ENCODE data around the gene SLX9.

Gene SLX9

GRCh38 chr21:44994047-44994694 is 54.3 kb downstream of the SLX9 start:
- no peak for DNase-seq

DNA sequence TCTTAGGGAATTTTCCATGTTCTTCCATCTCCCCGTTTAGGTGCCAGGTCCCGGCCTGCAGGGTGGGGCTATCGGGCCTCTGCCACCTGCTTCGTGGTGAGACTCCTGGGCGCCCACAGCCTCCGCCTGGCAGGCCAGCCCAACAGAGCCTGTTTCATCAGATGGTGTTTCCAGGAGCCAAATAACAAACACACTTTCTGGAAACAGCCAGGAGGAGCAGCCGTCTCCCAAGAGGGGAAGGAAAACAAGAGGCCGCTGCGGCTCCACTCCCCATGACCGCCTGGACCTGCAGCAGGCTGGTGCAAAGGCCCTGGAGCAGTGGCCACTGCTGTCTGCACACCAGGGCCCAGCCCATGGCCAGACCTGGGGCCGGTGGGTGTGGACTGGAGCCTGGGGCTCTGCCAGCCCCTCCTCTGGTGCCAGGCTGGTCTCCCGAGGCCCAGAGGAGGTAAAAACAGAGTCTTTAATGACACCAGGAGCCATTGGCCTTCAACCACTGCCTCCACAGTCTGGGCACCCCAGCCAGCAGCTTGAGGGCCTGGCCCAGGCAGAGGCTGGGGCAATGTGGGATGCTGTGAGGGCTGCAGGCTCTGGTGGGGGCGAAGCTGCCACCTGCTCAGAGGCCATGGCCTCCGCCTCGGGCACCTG is 55.0 kb downstream of the SLX9 start:
- no peak for DNase-seq

GRCh38 chr21:44995343-44995941 is 55.6 kb downstream of the SLX9 start:
- no peak for DNase-seq

- no peak for DNase-seq
These were observed 56.3 kb downstream of the SLX9 start for GRCh38 chr21:44996096-44996495.

DNA sequence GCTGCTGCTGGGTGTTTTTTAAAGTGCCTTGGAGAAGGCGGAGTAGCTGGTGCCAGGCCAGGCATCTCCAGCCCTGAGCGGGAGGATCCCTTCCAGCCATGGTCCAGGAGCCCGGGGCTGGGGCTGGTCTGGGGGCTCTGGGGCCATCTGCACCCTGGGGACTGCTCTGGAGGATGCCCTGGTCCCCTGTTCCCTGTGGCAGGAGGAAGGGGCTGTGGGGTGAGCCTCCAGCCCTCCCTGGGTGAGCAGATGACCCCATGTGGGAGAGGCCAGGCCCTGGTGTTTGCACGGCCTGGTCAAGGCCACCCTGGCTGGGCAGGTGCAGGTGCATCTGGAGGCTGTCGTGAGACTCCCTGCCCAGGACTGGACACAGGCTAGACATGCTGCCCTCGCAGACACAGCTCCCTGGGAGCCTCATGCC is 56.7 kb downstream of the SLX9 start:
- no peak for DNase-seq

- no peak for DNase-seq
These were observed 57.4 kb downstream of the SLX9 start for GRCh38 chr21:44996983-44997936.

- DNase-seq, result no peak
These were observed 58.3 kb downstream of the SLX9 start for GRCh38 chr21:44998086-44998620.

DNA sequence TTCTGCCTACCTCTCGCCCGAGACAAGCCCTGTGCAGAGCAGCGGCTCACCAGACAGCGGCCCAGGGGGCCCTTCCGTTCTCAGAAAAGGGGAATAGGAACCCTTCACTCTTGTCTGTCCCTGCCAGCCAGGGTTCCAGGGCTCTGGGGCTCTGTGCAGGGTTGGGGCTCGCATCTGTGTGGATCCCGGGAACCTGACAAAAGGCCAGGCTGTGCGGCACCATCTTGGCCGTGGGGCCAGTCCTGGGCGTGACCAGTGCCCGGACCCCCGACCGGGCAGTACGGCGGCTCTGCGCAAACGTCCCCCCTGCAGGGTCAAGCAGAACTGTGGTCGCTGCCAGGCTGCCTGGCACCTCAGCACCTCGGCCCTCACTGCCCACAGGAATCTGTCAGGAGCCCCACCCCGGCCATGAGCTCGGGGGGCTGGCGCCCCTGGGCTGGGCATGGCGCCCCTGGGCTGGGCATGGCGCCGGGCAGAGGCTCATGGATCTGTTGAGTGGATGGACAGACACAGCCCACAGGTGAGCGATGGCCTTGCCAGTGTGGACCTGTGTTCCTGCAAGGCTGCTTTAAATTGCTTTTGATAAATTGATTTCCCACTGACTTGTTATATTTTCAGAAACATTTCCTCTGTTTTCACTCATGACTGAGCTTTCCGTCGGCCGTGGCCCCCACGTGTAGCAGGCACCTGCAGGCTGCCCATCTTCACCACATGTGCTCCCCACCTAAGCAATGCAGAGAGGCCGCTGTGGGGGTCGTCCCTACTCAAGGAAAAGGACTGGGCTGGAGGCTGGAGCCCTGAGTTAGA is 59.0 kb downstream of the SLX9 start:
- DNase-seq, result no peak

GRCh38 chr21:44999428-44999971 is 59.7 kb downstream of the SLX9 start:
- DNase-seq, result no peak

DNA sequence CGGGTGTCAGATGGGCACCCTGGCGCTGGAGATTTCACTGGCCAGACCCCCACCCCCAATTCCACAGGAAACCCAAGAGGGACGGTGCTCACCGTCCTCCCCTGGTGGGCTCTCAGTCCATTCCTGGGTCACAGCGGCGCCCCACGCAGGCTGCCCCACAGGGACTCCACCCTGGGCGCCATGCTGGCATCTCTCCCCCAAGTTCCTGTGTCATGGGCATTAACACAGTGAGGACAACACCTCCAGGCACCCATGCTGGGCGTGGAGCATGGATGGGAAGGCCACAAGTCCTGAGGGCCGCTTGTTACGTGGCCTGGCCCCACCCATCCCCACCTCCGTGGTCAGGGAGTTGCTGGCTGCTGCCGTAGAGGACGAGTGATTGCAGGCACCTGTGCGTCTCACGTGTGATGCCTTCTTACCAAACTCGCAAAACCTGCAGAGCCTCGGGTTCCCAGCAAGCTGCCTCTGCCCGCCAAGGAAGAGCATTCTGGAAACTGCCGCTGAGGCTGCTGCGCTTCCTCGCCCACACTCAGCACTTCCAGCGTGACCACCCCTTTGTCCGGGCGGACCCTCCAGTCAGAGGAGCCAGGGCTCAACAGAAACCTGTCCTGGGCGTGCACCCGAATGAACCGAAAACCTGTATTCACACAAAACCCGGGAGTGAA is 60.3 kb downstream of the SLX9 start:
- no peak for DNase-seq

DNA sequence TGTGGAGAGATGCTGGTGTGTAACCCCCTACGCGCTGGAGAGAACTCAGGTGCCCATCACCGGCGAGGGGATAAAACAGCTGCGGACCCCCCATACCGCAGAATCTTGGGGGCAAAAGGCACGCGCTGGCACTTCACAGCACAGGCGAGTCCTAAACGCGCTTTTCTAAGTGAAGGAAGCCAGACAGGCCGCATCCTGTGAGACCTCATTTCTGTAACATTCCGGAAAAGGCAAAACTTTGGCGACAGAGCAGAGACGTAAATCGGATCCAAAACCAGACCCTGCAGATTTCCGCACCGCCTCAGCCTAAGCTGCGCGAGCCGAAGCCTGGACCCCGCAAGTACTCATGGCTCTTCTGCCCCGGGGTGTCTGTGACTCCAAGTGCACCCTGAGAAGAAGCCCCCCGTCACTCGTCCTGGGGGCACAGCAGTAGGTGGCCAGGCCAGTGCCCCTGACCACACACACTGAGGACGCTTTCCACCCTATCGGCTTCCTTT is 60.9 kb downstream of the SLX9 start:
- DNase-seq, result no peak

GRCh38 chr21:45001134-45002095 is 61.6 kb downstream of the SLX9 start:
- no peak for DNase-seq

GRCh38 chr21:45002381-45003204 is 62.8 kb downstream of the SLX9 start:
- no peak for DNase-seq

- DNase-seq, result no peak
These were observed 63.7 kb downstream of the SLX9 start for GRCh38 chr21:45003331-45004058.

DNA sequence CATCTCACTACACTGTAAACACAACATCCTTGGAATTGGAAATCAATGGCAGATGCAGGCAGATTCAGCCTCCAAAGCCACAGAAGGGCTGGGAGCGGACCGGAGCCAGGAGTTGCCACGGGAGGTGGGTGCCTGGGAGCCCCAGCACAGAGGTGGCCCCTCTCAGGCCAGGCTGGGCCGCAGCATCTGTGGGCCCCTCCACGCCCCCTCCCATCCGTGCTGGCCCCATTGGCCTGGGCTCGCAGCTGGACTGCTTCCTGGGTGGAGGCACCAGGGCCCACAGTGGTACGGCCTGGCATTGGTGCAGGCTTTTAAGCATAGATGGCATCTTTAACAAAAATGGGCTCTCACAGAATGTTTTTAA is 64.2 kb downstream of the SLX9 start:
- no peak for DNase-seq

- DNase-seq, result no peak
These were observed 64.8 kb downstream of the SLX9 start for GRCh38 chr21:45004481-45005247.

- DNase-seq, result no peak
These were observed 66.8 kb downstream of the SLX9 start for GRCh38 chr21:45006536-45007095.
